Ovary (tissue), 3 donors: ENCODE results near the gene ZMIZ1.

Source experiments
- EP300 ChIP-seq: sonication (generic); formaldehyde crosslinking; IDR thresholded peaks from one replicate; pipeline ENCODE4 v1.6.1; 2017; ENCODE audit warnings: antibody characterized with exemption
- TF ChIP-seq, protein P1 (sequence below), 3 donors: fragments of 450-650 bp in 2 of 3; fragments of 200-600 bp in 1 of 3; IDR thresholded peaks; one replicate each; pipeline versions ENCODE4 v1.5.1 to v1.8.0; 2016 to 2022; ENCODE audit warnings: antibody characterized with exemption in 3 of 3, mild to moderate bottlenecking in 1 of 3
- donor health status: DM: no; HTN: no; CAD: no.

DNA sequence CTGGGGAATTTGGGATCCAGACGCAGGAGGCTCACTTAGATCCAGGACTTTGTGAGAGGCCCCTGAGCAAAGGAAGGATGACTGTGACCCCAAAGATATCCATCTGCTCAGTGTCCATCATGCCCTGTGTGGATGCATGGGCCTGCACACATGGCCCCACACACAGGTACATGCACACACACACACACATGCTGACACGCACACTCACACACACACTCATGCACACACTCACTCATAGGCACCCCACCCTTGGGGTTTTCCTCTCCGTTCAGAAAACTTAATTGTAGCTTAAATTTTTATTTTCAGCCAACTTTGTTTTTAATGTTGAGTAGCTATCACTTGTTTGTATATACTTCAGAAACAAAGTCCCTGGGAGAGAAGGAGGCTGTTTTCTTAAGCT lies 184.9 kb downstream of the ZMIZ1 start:
- TF ChIP-seq, protein P1, sequence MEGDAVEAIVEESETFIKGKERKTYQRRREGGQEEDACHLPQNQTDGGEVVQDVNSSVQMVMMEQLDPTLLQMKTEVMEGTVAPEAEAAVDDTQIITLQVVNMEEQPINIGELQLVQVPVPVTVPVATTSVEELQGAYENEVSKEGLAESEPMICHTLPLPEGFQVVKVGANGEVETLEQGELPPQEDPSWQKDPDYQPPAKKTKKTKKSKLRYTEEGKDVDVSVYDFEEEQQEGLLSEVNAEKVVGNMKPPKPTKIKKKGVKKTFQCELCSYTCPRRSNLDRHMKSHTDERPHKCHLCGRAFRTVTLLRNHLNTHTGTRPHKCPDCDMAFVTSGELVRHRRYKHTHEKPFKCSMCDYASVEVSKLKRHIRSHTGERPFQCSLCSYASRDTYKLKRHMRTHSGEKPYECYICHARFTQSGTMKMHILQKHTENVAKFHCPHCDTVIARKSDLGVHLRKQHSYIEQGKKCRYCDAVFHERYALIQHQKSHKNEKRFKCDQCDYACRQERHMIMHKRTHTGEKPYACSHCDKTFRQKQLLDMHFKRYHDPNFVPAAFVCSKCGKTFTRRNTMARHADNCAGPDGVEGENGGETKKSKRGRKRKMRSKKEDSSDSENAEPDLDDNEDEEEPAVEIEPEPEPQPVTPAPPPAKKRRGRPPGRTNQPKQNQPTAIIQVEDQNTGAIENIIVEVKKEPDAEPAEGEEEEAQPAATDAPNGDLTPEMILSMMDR (IDR thresholded peaks at IDR 0.05), result no peak
- TF ChIP-seq EP300, result no peak
